ENCODE results near the gene SPATA3. TPM values are rescaled to one million over a fixed set of nuclear protein-coding genes. Genes with fewer than 3 reads are reported as not detected.

The SPATA3 gene
- total and polyA plus RNA-seq, 2 of the 13 experiments (the other 11 are each of a cell fraction or from before 2014, with no cell fraction given), result not detected

GRCh38 chr2:231050018-231050901, 54.3 kb downstream of the SPATA3 start (continued):
- TF ChIP-seq ZNF446 (CRISPR knock-in tag; IDR thresholded peaks at IDR 0.05) (peak; percentile 51; the same call in 1 of the 2 replicates), ZBTB34 (CRISPR knock-in tag; IDR thresholded peaks at IDR 0.05) (peak; percentile 92; the same call in 1 of the 2 replicates), ZNF83 (CRISPR knock-in tag; IDR thresholded peaks at IDR 0.05; ENCODE audit: borderline replicate concordance) (0 out of 2 replicates have a peak, but pooled peaks have one; percentile 20), FOXO4 (CRISPR knock-in tag; conservative IDR thresholded peaks at IDR 0.05) (peak; percentile 95; the same call in 1 of the 2 replicates), BRD4 (CRISPR knock-in tag; IDR thresholded peaks at IDR 0.05) (peak; percentile 97), KAT2B (IDR thresholded peaks at IDR 0.05; ENCODE audit: borderline replicate concordance, low read depth, low read length) (no peak), REXO4 (CRISPR knock-in tag; IDR thresholded peaks at IDR 0.05; ENCODE audit: borderline replicate concordance) (no peak; the same call in 1 of the 2 replicates), ZNF354B (CRISPR knock-in tag; IDR thresholded peaks at IDR 0.05) (peak; percentile 71; the same call in 1 of the 2 replicates), RFX1 (IDR thresholded peaks at IDR 0.05) (no peak), ZMYM2 (CRISPR knock-in tag; IDR thresholded peaks at IDR 0.05) (peak; percentile 94), WIZ (CRISPR knock-in tag; IDR thresholded peaks at IDR 0.05) (peak; percentile 46; the same call in 1 of the 2 replicates), ZNF639 (CRISPR knock-in tag; conservative IDR thresholded peaks at IDR 0.05) (peak; percentile 83), SRSF9 (IDR thresholded peaks at IDR 0.05; ENCODE audit: borderline replicate concordance, insufficient read depth, low read depth, low read length, poor library complexity, severe bottlenecking) (no peak), ZNF260 (CRISPR knock-in tag; IDR thresholded peaks at IDR 0.05; ENCODE audit: borderline replicate concordance, low read depth) (no peak), ZBTB37 (CRISPR knock-in tag; IDR thresholded peaks at IDR 0.05) (peak; percentile 93), RORA (CRISPR knock-in tag; IDR thresholded peaks at IDR 0.05) (no peak; the same call in 1 of the 2 replicates), ZNF768 (CRISPR knock-in tag; IDR thresholded peaks at IDR 0.05) (peak; percentile 94; the same call in 1 of the 2 replicates), SMAD3 (CRISPR knock-in tag; IDR thresholded peaks at IDR 0.05) (peak; percentile 98; the same call in 1 of the 2 replicates), ZNF629 (CRISPR knock-in tag; conservative IDR thresholded peaks at IDR 0.05) (peak; percentile 87), HNF4G (IDR thresholded peaks at IDR 0.05; ENCODE audit: borderline replicate concordance, low read depth, low read length) (peak; percentile 100), HNF4G (CRISPR knock-in tag; IDR thresholded peaks at IDR 0.05; ENCODE audit: borderline replicate concordance, low read depth) (peak; percentile 100), RFX3 (CRISPR knock-in tag; IDR thresholded peaks at IDR 0.05) (no peak)
